ENCODE data around the gene WDR44.

GRCh38 chrX:118480172-118480571, 134.3 kb downstream of the WDR44 start:
- TF ChIP-seq, protein P1, sequence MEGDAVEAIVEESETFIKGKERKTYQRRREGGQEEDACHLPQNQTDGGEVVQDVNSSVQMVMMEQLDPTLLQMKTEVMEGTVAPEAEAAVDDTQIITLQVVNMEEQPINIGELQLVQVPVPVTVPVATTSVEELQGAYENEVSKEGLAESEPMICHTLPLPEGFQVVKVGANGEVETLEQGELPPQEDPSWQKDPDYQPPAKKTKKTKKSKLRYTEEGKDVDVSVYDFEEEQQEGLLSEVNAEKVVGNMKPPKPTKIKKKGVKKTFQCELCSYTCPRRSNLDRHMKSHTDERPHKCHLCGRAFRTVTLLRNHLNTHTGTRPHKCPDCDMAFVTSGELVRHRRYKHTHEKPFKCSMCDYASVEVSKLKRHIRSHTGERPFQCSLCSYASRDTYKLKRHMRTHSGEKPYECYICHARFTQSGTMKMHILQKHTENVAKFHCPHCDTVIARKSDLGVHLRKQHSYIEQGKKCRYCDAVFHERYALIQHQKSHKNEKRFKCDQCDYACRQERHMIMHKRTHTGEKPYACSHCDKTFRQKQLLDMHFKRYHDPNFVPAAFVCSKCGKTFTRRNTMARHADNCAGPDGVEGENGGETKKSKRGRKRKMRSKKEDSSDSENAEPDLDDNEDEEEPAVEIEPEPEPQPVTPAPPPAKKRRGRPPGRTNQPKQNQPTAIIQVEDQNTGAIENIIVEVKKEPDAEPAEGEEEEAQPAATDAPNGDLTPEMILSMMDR (IDR thresholded peaks at IDR 0.05; ENCODE audit: low read length): no peak
- no peak for TF ChIP-seq EZH2phosphoT487 (IDR thresholded peaks at IDR 0.05; ENCODE audit: low read length)
